ENCODE measurements around the gene NUB1. TPM values are rescaled to one million over a fixed set of nuclear protein-coding genes. Genes with fewer than 3 reads are reported as not detected.

Gene NUB1
- polyA plus RNA-seq, 1 donor (not counting 4 experiments of a cell fraction or from before 2014, with no cell fraction given): 34.6 TPM

DNA sequence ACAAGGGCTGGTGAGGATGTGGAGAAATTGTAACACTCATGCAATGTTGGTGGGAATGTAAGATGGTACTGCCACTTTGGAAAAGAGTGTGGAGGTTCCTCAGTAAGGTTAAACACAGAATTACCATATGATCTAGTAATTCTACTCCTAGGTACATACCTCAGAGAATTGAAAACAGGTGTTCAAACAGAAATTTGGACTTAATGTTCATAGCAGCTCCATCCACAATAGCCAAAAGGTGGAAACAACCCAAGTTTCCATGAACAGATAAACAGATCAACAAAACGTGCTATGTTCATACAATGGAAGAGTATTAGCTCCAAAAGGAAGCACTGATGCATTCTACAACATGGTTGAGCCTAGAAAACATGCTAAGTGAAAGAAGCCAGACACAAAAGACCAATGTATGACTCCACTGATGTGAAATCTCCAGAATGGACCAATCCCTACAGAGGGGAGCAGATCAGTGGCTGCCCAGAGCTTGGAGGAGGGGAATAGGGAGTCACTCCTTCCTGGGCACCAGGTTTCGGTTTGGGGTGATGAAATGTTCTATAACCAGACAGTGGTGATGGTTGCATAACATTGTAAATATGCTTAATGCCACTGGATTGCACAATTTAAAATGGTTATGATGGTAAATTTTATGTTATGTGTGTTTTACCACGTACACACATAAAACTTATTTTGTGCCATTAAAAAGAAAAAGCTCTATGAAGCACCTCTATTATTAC is 73.9 kb downstream of the NUB1 start:
- Histone ChIP-seq H3K27me3 (ENCODE audit: control insufficient read depth, extremely low read depth, insufficient read depth, low read length) (peaks cover 38% of the 10 kb centered on the region), H3K9me3 (ENCODE audit: control insufficient read depth, low read depth, low read length) (peaks cover 3% of the 10 kb centered on the region), H4K20me1 (ENCODE audit: control insufficient read depth, extremely low read depth, insufficient read depth, low read length) (peaks cover 1% of the 10 kb centered on the region), H3K36me3 (ENCODE audit: control insufficient read depth in 2 of 2, extremely low read depth in 1 of 2, insufficient read depth in 2 of 2, low read length in 2 of 2) (no peaks in the 10 kb centered on the region), H3K79me2 (ENCODE audit: control insufficient read depth, insufficient read depth, low read length) (no peaks in the 10 kb centered on the region), H3K9ac (ENCODE audit: control insufficient read depth, extremely low read depth, insufficient read depth, low read length) (no peak overlapping the region), H3K27ac (ENCODE audit: control insufficient read depth, insufficient read depth, low read length) (no peak overlapping the region), H3K4me3 (ENCODE audit: control insufficient read depth in 2 of 3, extremely low read depth in 1 of 3, insufficient read depth in 2 of 3, low read depth in 1 of 3, low read length in 3 of 3) (no peak overlapping the region), H3K9me1 (ENCODE audit: control insufficient read depth, extremely low read depth, insufficient read depth, low read length) (no peaks in the 10 kb centered on the region), H3K4me1 (ENCODE audit: control insufficient read depth, extremely low read depth, insufficient read depth, low read length) (no peaks in the 10 kb centered on the region), H2AFZ (ENCODE audit: control insufficient read depth, low read length) (no peak overlapping the region), H3K4me2 (ENCODE audit: control insufficient read depth, extremely low read depth, insufficient read depth, low read depth, low read length) (no peak overlapping the region)
- DNase-seq (ENCODE audit: low read depth, low spot score): no peak
- no peak for TF ChIP-seq EZH2 (IDR thresholded peaks at IDR 0.05; ENCODE audit: low read length)
- FAIRE-seq: no peak
- dilution Hi-C loops (cut with MboI; ENCODE audit: extremely low pct_ligation_motif_present, low sequenced_read_pairs): no loop called here

DNA sequence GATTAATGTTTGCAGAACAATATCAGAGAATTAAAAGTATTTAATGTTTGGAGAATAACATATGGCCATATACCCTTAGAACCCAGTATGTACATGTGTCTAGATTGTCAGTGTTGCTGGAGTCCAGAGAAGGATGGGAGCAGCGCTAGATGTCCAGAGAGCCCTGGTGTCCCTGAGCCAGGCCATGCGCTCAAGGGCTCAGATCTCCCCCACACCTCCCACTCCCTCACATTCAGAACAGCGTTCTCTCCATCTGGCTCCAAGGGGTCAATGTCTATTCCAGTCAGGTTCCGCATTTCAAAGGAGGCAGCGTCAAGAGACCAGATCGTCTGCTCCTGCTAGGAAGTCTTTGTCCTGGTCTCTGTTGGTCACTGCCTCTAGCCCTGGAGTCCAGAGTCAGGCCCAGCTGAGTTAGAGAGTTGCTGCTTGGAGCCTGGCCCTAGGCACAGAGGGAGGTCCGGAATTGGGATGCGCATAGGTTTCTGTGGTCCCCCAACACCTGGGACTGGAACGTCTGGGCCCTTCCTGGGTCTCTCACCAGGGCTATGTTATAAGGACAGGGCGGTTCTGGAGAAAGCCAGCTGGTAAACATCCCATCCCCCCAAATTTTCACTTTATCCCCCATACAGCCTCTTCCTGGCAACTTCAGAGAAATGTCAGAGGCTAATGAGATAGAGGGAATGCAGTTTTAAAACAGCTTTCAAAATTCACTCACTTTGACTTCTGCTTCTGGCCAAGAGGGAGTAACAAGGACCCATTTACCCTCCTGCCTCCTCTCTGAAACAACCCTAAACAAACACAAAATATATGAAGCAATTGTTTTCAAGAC is 74.7 kb downstream of the NUB1 start:
- no peaks in the 10 kb centered on the region for H3K36me3 ChIP-seq (ENCODE audit: control insufficient read depth in 2 of 2, extremely low read depth in 1 of 2, insufficient read depth in 2 of 2, low read length in 2 of 2)
- H2AFZ ChIP-seq (ENCODE audit: control insufficient read depth, low read length): no peak overlapping the region
- dilution Hi-C loops (cut with MboI; ENCODE audit: extremely low pct_ligation_motif_present, low sequenced_read_pairs): no loop called here
- H3K4me2 ChIP-seq (ENCODE audit: control insufficient read depth, extremely low read depth, insufficient read depth, low read depth, low read length): no peak overlapping the region
- H4K20me1 ChIP-seq (ENCODE audit: control insufficient read depth, extremely low read depth, insufficient read depth, low read length): no peaks in the 10 kb centered on the region
- H3K4me3 ChIP-seq (ENCODE audit: control insufficient read depth in 2 of 3, extremely low read depth in 1 of 3, insufficient read depth in 2 of 3, low read depth in 1 of 3, low read length in 3 of 3): no peak overlapping the region
- DNase-seq (ENCODE audit: low read depth, low spot score) (no peak), FAIRE-seq (no peak)
- no peak overlapping the region for H3K27ac ChIP-seq (ENCODE audit: control insufficient read depth, insufficient read depth, low read length)
- H3K9me1 ChIP-seq (ENCODE audit: control insufficient read depth, extremely low read depth, insufficient read depth, low read length): no peaks in the 10 kb centered on the region
- H3K9me3 ChIP-seq (ENCODE audit: control insufficient read depth, low read depth, low read length): peaks cover 3% of the 10 kb centered on the region
- H3K9ac ChIP-seq (ENCODE audit: control insufficient read depth, extremely low read depth, insufficient read depth, low read length): no peak overlapping the region
- peaks cover 30% of the 10 kb centered on the region for H3K27me3 ChIP-seq (ENCODE audit: control insufficient read depth, extremely low read depth, insufficient read depth, low read length)
- H3K4me1 ChIP-seq (ENCODE audit: control insufficient read depth, extremely low read depth, insufficient read depth, low read length): no peaks in the 10 kb centered on the region
- H3K79me2 ChIP-seq (ENCODE audit: control insufficient read depth, insufficient read depth, low read length): no peaks in the 10 kb centered on the region
- TF ChIP-seq CTCF (optimal IDR thresholded peaks at IDR 0.05 in 1 of 3, IDR thresholded peaks at IDR 0.05 in 1 of 3, conservative IDR thresholded peaks at IDR 0.05 in 1 of 3; ENCODE audit: extremely low read depth in 1 of 3, insufficient read depth in 2 of 3, low read length in 3 of 3): no peak
- TF ChIP-seq EZH2 (IDR thresholded peaks at IDR 0.05; ENCODE audit: low read length): no peak
